Measurements from ENCODE around the gene DPF1. TPM values are rescaled to one million over a fixed set of nuclear protein-coding genes. Genes with fewer than 3 reads are reported as not detected.

The DPF1 gene
- total RNA-seq, 2 experiments from 2014 or later: not detected

GRCh38 chr19:38173291-38174041, 50.6 kb downstream of the DPF1 start:
- TF ChIP-seq CTCF (IDR thresholded peaks at IDR 0.05): no peak
- H3K4me3 ChIP-seq (ENCODE audit: low read length): no peak overlapping the region
- no peaks in the 10 kb centered on the region for H3K9me3 Mint-ChIP-seq
- H3K27me3 Mint-ChIP-seq: no peaks in the 10 kb centered on the region
- no peak overlapping the region for H3K27ac Mint-ChIP-seq
- ATAC-seq (ENCODE audit: poor library complexity) (no peak), DNase-seq (no peak)
- POLR2A ChIA-PET: no interaction called here
- H3K27ac ChIP-seq (ENCODE audit: low read depth in 1 of 2, low read length in 2 of 2): no peak overlapping the region
- CTCF ChIA-PET: no interaction called here
- intact Hi-C loops (cut with DNase I, micrococcal nuclease): no loop called here
- H3K9me3 ChIP-seq (ENCODE audit: control insufficient read depth in 1 of 2, insufficient read depth in 1 of 2, low read length in 2 of 2): peaks cover 0 to 9% of the 10 kb centered on the region in 2 experiments
- no peak overlapping the region for H3K4me3 Mint-ChIP-seq
- H3K27me3 ChIP-seq (ENCODE audit: control insufficient read depth in 1 of 2, insufficient read depth in 2 of 2, low read length in 2 of 2): no peaks in the 10 kb centered on the region
- no peaks in the 10 kb centered on the region for H3K4me1 Mint-ChIP-seq (ENCODE audit: low read depth)
- no peaks in the 10 kb centered on the region for H3K36me3 ChIP-seq (ENCODE audit: insufficient read depth, low read length)
- no peaks in the 10 kb centered on the region for H3K4me1 ChIP-seq (ENCODE audit: insufficient read depth, low read length)
- H3K36me3 Mint-ChIP-seq (ENCODE audit: low read depth): peaks cover 42% of the 10 kb centered on the region

GRCh38 chr19:38172001-38172400, 52.0 kb downstream of the DPF1 start:
- ATAC-seq (ENCODE audit: poor library complexity) (no peak), DNase-seq (no peak)
- no peaks in the 10 kb centered on the region for H3K27me3 ChIP-seq (ENCODE audit: control insufficient read depth in 1 of 2, insufficient read depth in 2 of 2, low read length in 2 of 2)
- no peaks in the 10 kb centered on the region for H3K4me1 ChIP-seq (ENCODE audit: insufficient read depth, low read length)
- Mint-ChIP-seq H3K9me3 (no peaks in the 10 kb centered on the region), H3K27ac (no peak overlapping the region), H3K4me3 (no peak overlapping the region), H3K27me3 (no peaks in the 10 kb centered on the region), H3K4me1 (ENCODE audit: low read depth) (no peaks in the 10 kb centered on the region), H3K36me3 (ENCODE audit: low read depth) (peaks cover 43% of the 10 kb centered on the region)
- H3K4me3 ChIP-seq (ENCODE audit: low read length): no peak overlapping the region
- intact Hi-C loops (cut with DNase I, micrococcal nuclease): no loop called here
- POLR2A ChIA-PET: interaction anchor here (0.6 kb wide), 1 partner anchor 42 kb away, joined by 3 read pairs; no protein-coding TSS in a partner anchor
- CTCF ChIA-PET: no interaction called here
- no peaks in the 10 kb centered on the region for H3K9me3 ChIP-seq (ENCODE audit: control insufficient read depth in 1 of 2, insufficient read depth in 1 of 2, low read length in 2 of 2)
- no peaks in the 10 kb centered on the region for H3K36me3 ChIP-seq (ENCODE audit: insufficient read depth, low read length)
- no peak overlapping the region for H3K27ac ChIP-seq (ENCODE audit: low read depth in 1 of 2, low read length in 2 of 2)
- TF ChIP-seq CTCF (IDR thresholded peaks at IDR 0.05): no peak

- no peak for TF ChIP-seq CTCF (IDR thresholded peaks at IDR 0.05)
- ChIA-PET POLR2A (no interaction called here), CTCF (no interaction called here)
- DNase-seq (no peak), ATAC-seq (ENCODE audit: poor library complexity) (no peak)
- Histone ChIP-seq H3K27me3 (ENCODE audit: control insufficient read depth in 1 of 2, insufficient read depth in 2 of 2, low read length in 2 of 2) (no peaks in the 10 kb centered on the region), H3K4me3 (ENCODE audit: low read length) (no peak overlapping the region), H3K4me1 (ENCODE audit: insufficient read depth, low read length) (no peaks in the 10 kb centered on the region), H3K36me3 (ENCODE audit: insufficient read depth, low read length) (peaks cover 3% of the 10 kb centered on the region), H3K27ac (ENCODE audit: low read depth in 1 of 2, low read length in 2 of 2) (no peak overlapping the region), H3K9me3 (ENCODE audit: control insufficient read depth in 1 of 2, insufficient read depth in 1 of 2, low read length in 2 of 2) (no peaks in the 10 kb centered on the region)
- H3K27ac Mint-ChIP-seq: no peak overlapping the region
- intact Hi-C loops (cut with DNase I, micrococcal nuclease): no loop called here
- H3K4me3 Mint-ChIP-seq: no peak overlapping the region
- H3K36me3 Mint-ChIP-seq (ENCODE audit: low read depth): peaks cover 55% of the 10 kb centered on the region
- H3K4me1 Mint-ChIP-seq (ENCODE audit: low read depth): no peaks in the 10 kb centered on the region
- no peaks in the 10 kb centered on the region for H3K27me3 Mint-ChIP-seq
- H3K9me3 Mint-ChIP-seq: no peaks in the 10 kb centered on the region
Measured at GRCh38 chr19:38170334-38170733, 53.7 kb downstream of the DPF1 start.
